Smooth muscle cell (in vitro differentiated cells): ENCODE measurements around the gene TAS2R9. TPM values are rescaled to one million over a fixed set of nuclear protein-coding genes. Genes with fewer than 3 reads are reported as not detected.

Experiments
- DNase-seq: peaks from one replicate; lab custom pipeline; 2025; ENCODE audit not compliant: unreplicated experiment; lab: John Stamatoyannopoulos, UW
- H2AFZ ChIP-seq: fragments of 200-600 bp; sonication (generic); 2 replicates; pipeline ENCODE4 v1.6.0; 2016; ENCODE audit warnings: antibody characterized with exemption, low read depth, mild to moderate bottlenecking
- H3F3A ChIP-seq: fragments of 200-600 bp; sonication (generic); 2 replicates; pipeline ENCODE4 v1.6.0; 2017; ENCODE audit warnings: antibody characterized with exemption, low read depth
- H3K27ac ChIP-seq: fragments of 200-600 bp; sonication (generic); 2 replicates; pipeline ENCODE4 v1.5.1; 2016; ENCODE audit warnings: low read depth, mild to moderate bottlenecking
- H3K27me3 ChIP-seq: fragments of 200-600 bp; sonication (generic); 2 replicates; pipeline ENCODE4 v1.6.1; 2016; ENCODE audit warnings: low read depth, mild to moderate bottlenecking
- H3K36me3 ChIP-seq: fragments of 200-600 bp; sonication (generic); 2 replicates; pipeline ENCODE4 v1.5.1; 2016; ENCODE audit warnings: low read depth
- H3K4me1 ChIP-seq: fragments of 200-600 bp; sonication (generic); 2 replicates; pipeline ENCODE4 v1.5.1; 2016; ENCODE audit warnings: low read depth
- H3K4me2 ChIP-seq: fragments of 200-600 bp; sonication (generic); 2 replicates; pipeline ENCODE4 v1.6.0; 2016; ENCODE audit warnings: mild to moderate bottlenecking
- H3K4me3 ChIP-seq: fragments of 200-600 bp; sonication (generic); 2 replicates; pipeline ENCODE4 v1.5.1; 2016; ENCODE audit warnings: mild to moderate bottlenecking
- H3K79me2 ChIP-seq: fragments of 200-600 bp; sonication (generic); 2 replicates; pipeline ENCODE4 v1.6.0; 2016; ENCODE audit warnings: low read depth, mild to moderate bottlenecking
- H3K9ac ChIP-seq: fragments of 200-600 bp; sonication (generic); 2 replicates; pipeline ENCODE4 v1.6.0; 2016; ENCODE audit warnings: low read depth
- H3K9me3 ChIP-seq: fragments of 200-600 bp; sonication (generic); replicated peaks from 2 replicates; pipeline ENCODE4 v1.5.1; 2016; ENCODE audit warnings: low read depth
- H4K20me1 ChIP-seq: fragments of 200-600 bp; sonication (generic); 2 replicates; pipeline ENCODE4 v1.6.0; 2016; ENCODE audit warnings: low read depth
- WGBS: methylation state at CpG from one replicate; pipeline ENCODE4 v1.1.7; 2016; ENCODE audit warnings: low lambda C conversion rate; 5-methylcytosine and 5-hydroxymethylcytosine counted together
- polyA plus RNA-seq: library from polyadenylated mRNA; unstranded; fragments of >200 nt; fragmentation: Nextera tagmentation; extraction: Ambion mirVana; gene quantifications from 2 replicates; pipeline ENCODE4 v1.2.1, GENCODE V29; 2016
- total RNA-seq: library from RNA; depleted of rRNA; stranded (reverse); fragments of >200 nt; gene quantifications from 2 replicates; pipeline ENCODE4 v1.2.3, GENCODE V29; 2014
- TF ChIP-seq, protein P1 (sequence below): fragments of 200-600 bp; sonication (generic); IDR thresholded peaks from 2 replicates; pipeline ENCODE4 v1.5.1; 2017; ENCODE audit warnings: borderline replicate concordance, mild to moderate bottlenecking, antibody characterized with exemption; ENCODE audit not compliant: insufficient read depth, poor library complexity, severe bottlenecking

TAS2R9 gene
- total and polyA plus RNA-seq, 2 experiments from 2014 or later, result 0.81 TPM; not detected in 1

DNA sequence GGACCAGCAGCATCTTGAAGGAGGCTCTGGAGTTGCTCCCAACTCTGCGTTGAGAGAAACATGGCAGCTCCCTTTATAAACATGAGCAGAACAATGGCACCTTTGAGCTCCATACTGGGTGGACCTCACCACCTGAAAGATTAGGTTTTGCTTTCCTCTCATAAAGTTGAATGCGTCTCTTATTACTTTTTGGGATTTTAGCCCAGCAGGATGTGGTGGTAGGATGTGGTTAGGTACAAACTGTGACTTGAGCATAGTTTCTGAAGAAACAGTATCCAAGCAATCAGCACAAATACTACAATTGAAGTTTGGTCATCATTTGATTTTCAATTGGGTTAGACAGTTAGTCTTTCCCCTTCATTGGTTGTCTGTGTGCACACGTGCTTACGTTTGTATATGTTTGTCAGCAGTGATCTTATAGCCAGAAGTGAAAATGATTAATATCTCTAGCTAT is 39.5 kb upstream of the TAS2R9 start, which contains the start of gene PRR4:
TSS of gene PRR4 (minus strand) at position 51 of the 454 bp plus-strand sequence. CDS start at position 13, 38 bp downstream.
- H3K79me2 ChIP-seq, result no peaks in the 10 kb centered on the region
- no peaks in the 10 kb centered on the region for H3K27me3 ChIP-seq
- no peak for DNase-seq
- H3K4me3 ChIP-seq, result no peak within 1 kb of the TSS
- H3K4me1 ChIP-seq, result no peaks in the 10 kb centered on the region
- no peaks in the 10 kb centered on the region for H3F3A ChIP-seq
- TF ChIP-seq, protein P1, sequence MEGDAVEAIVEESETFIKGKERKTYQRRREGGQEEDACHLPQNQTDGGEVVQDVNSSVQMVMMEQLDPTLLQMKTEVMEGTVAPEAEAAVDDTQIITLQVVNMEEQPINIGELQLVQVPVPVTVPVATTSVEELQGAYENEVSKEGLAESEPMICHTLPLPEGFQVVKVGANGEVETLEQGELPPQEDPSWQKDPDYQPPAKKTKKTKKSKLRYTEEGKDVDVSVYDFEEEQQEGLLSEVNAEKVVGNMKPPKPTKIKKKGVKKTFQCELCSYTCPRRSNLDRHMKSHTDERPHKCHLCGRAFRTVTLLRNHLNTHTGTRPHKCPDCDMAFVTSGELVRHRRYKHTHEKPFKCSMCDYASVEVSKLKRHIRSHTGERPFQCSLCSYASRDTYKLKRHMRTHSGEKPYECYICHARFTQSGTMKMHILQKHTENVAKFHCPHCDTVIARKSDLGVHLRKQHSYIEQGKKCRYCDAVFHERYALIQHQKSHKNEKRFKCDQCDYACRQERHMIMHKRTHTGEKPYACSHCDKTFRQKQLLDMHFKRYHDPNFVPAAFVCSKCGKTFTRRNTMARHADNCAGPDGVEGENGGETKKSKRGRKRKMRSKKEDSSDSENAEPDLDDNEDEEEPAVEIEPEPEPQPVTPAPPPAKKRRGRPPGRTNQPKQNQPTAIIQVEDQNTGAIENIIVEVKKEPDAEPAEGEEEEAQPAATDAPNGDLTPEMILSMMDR, result no peak
- no peaks in the 10 kb centered on the region for H4K20me1 ChIP-seq
- 97% methylated on average over 4 of the region's 4 CpGs for WGBS
- H3K27ac ChIP-seq, result no peak within 1 kb of the TSS
- peaks cover 4% of the 10 kb centered on the region for H3K36me3 ChIP-seq
- H3K4me2 ChIP-seq, result no peak within 1 kb of the TSS
- H2AFZ ChIP-seq, result no peak within 1 kb of the TSS
- no peaks in the 10 kb centered on the region for H3K9me3 ChIP-seq
- no peak within 1 kb of the TSS for H3K9ac ChIP-seq

DNA sequence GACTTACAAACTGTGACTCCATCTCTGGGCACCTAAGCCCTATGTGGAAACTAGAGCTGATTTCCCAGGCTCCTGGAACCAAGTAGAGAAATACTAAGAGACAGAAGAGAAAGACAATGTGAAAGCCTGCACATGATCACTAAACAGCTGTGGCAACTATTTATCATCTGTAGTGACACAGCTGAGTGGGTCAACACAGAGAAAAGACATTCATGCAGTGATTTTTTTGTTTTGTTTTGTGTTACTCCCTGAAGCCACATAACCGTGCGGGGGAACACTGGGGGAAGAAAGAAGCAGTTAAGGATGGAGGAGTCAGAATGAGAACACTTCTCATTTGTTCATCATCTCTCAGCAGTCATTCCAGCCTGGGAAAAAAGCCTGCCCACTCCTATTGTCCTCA is 37.8 kb upstream of the TAS2R9 start:
- peaks cover 4% of the 10 kb centered on the region for H3K36me3 ChIP-seq

DNA sequence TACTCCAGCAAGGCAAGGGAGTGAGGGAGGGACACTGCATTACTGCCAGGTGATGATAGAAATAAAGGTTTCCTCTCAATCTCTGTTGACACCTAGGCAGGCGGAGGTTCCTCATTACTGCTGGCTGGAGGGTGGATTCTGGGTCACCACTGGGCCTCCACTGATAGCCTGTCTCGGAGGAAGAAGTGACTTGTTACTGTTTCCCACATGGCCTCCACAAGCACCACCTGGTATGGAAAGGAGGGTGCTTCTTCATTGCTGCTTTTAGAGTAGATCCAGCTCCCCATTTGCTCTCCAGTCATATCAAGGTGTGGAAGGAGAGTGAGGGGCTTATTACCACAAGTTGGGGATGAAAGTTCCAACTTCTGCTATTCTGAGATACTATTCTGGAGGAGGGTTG is 32.9 kb upstream of the TAS2R9 start:
- no peak overlapping the region for H3K4me3 ChIP-seq
- no peak for DNase-seq
- H2AFZ ChIP-seq, result no peak overlapping the region
- no peaks in the 10 kb centered on the region for H3K4me1 ChIP-seq
- H3K79me2 ChIP-seq, result no peaks in the 10 kb centered on the region
- TF ChIP-seq, protein P1, result no peak
- H3K27me3 ChIP-seq, result no peaks in the 10 kb centered on the region
- H3K9me3 ChIP-seq, result no peaks in the 10 kb centered on the region
- peaks cover 4% of the 10 kb centered on the region for H3K36me3 ChIP-seq
- H4K20me1 ChIP-seq, result no peaks in the 10 kb centered on the region
- no peak overlapping the region for H3K4me2 ChIP-seq
- no peak overlapping the region for H3K9ac ChIP-seq
- WGBS, result 100% methylated on average over 2 of the region's 2 CpGs
- no peak overlapping the region for H3K27ac ChIP-seq
- no peaks in the 10 kb centered on the region for H3F3A ChIP-seq

More for the DNA sequence above, 37.8 kb upstream of the TAS2R9 start:
- DNase-seq, result no peak
- H3K9me3 ChIP-seq, result no peaks in the 10 kb centered on the region
- WGBS, result 44% methylated on average over 2 of the region's 2 CpGs
- no peak overlapping the region for H3K9ac ChIP-seq
- H3K27ac ChIP-seq, result no peak overlapping the region
- no peak overlapping the region for H2AFZ ChIP-seq
- H3K4me3 ChIP-seq, result no peak overlapping the region
- TF ChIP-seq, protein P1, result no peak
- no peak overlapping the region for H3K4me2 ChIP-seq
- no peaks in the 10 kb centered on the region for H3K27me3 ChIP-seq
- no peaks in the 10 kb centered on the region for H3K4me1 ChIP-seq
- H3F3A ChIP-seq, result no peaks in the 10 kb centered on the region
- H4K20me1 ChIP-seq, result no peaks in the 10 kb centered on the region
- no peaks in the 10 kb centered on the region for H3K79me2 ChIP-seq

DNA sequence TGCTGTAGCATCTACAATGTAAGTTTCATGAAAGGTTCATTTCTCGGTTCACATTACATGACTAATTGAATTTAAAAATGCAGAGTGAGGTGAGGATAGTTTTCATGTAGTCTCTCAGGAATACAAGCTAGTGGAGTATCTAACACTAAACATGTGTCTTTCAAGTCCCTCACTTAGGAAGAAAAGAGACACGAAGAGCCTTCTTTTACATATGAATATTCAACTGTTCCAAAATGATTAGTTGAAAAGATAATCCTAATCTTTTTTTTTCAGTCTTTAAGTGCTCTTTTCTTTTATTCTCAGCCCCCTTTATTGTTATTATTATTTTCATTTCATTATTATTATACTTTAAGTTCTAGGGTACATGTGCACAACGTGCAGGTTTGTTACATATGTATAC is 28.5 kb upstream of the TAS2R9 start:
- no peaks in the 10 kb centered on the region for H4K20me1 ChIP-seq
- DNase-seq, result no peak
- no peaks in the 10 kb centered on the region for H3K79me2 ChIP-seq
- H3K9ac ChIP-seq, result no peak overlapping the region
- TF ChIP-seq, protein P1, result no peak
- no peaks in the 10 kb centered on the region for H3F3A ChIP-seq
- H3K4me2 ChIP-seq, result no peak overlapping the region
- no peaks in the 10 kb centered on the region for H3K4me1 ChIP-seq
- H3K27me3 ChIP-seq, result no peaks in the 10 kb centered on the region
- H2AFZ ChIP-seq, result no peak overlapping the region
- H3K27ac ChIP-seq, result no peak overlapping the region
- no peak overlapping the region for H3K4me3 ChIP-seq
- no peaks in the 10 kb centered on the region for H3K36me3 ChIP-seq
- H3K9me3 ChIP-seq, result no peaks in the 10 kb centered on the region
- WGBS, result 80% methylated on average over 3 of the region's 3 CpGs
